Vagina (tissue), 2 donors: ENCODE data around the gene MMD2.

Experiments
- POLR2A ChIP-seq, 2 donors: fragments of 450-650 bp; IDR thresholded peaks; one replicate each; pipeline ENCODE4 v1.6.1; 2017; ENCODE audit warnings: antibody characterized with exemption in 2 of 2, mild to moderate bottlenecking in 2 of 2, moderate library complexity in 2 of 2
- POLR2AphosphoS5 ChIP-seq, 2 donors: sonication (generic); formaldehyde crosslinking; IDR thresholded peaks; one replicate each; pipeline ENCODE4 v1.9.0; 2017; ENCODE audit warnings: antibody characterized with exemption in 2 of 2, mild to moderate bottlenecking in 2 of 2, low read depth in 1 of 2; ENCODE audit not compliant: insufficient read depth in 1 of 2
- TF ChIP-seq, protein P1 (sequence below), 3 experiments: fragments of 450-650 bp in 2 of 3; fragments of 200-600 bp in 1 of 3; sonication (generic) in 1 of 3; IDR thresholded peaks; one replicate each; pipeline ENCODE4 v1.5.1; 2017 to 2019; ENCODE audit warnings: antibody characterized with exemption in 3 of 3, mild to moderate bottlenecking in 2 of 3, moderate library complexity in 2 of 3

DNA sequence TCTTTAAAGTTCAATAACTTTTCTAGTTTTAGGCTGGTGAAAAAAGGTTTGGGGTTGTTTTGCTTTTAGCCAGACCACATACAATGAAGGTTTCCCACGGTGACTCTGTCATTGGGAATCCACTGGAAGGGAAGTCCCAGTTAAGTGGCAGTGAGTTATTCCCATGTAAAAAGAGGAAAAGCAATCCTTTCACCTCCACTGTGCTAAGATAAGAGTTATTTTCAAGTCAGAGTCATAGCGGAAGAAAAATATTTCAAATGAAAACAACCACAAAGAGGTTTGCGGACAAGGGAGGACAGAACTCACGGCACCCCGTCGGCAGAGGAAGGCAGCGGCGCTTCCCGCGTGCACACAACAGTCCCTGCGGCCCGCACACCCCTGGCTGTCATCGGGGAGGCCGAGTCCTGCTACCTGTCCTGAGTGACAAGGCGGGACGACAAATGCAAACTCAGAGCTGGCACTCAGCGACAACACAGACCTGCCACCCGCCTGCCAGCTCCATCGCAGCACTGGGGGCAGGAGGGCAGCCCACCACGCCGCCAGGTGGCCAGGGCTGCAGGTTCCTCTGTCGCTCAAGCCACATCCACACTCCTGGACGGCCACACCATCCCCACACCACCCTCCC, 87.8 kb downstream of the MMD2 start:
- TF ChIP-seq, protein P1, sequence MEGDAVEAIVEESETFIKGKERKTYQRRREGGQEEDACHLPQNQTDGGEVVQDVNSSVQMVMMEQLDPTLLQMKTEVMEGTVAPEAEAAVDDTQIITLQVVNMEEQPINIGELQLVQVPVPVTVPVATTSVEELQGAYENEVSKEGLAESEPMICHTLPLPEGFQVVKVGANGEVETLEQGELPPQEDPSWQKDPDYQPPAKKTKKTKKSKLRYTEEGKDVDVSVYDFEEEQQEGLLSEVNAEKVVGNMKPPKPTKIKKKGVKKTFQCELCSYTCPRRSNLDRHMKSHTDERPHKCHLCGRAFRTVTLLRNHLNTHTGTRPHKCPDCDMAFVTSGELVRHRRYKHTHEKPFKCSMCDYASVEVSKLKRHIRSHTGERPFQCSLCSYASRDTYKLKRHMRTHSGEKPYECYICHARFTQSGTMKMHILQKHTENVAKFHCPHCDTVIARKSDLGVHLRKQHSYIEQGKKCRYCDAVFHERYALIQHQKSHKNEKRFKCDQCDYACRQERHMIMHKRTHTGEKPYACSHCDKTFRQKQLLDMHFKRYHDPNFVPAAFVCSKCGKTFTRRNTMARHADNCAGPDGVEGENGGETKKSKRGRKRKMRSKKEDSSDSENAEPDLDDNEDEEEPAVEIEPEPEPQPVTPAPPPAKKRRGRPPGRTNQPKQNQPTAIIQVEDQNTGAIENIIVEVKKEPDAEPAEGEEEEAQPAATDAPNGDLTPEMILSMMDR (IDR thresholded peaks at IDR 0.05) = no peak
- TF ChIP-seq POLR2A (IDR thresholded peaks at IDR 0.05) (no peak), POLR2AphosphoS5 (IDR thresholded peaks at IDR 0.05; ENCODE audit: insufficient read depth in 1 of 2, low read depth in 1 of 2) (no peak)
